Measurements from ENCODE around the gene PDSS2.

DNA sequence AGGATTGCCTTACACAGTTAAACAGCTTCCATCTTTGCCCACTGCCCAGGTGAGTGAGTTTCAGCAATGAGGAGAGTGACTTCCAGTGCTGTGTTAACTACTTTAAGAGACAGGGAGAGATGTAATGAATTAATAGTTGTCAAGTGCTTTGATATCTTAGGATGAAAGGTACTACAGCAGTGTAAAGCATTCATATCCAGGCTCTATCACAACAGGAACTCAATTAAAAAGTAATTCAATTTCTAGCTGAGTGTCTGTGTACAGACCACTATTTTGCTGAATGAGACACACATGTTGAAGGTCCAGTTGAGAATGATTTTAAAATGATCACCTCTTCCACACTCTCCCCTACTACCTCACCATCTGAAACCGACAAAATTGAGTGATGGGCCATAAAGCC is 273.3 kb downstream of the PDSS2 start:
- TF ChIP-seq, protein P1, sequence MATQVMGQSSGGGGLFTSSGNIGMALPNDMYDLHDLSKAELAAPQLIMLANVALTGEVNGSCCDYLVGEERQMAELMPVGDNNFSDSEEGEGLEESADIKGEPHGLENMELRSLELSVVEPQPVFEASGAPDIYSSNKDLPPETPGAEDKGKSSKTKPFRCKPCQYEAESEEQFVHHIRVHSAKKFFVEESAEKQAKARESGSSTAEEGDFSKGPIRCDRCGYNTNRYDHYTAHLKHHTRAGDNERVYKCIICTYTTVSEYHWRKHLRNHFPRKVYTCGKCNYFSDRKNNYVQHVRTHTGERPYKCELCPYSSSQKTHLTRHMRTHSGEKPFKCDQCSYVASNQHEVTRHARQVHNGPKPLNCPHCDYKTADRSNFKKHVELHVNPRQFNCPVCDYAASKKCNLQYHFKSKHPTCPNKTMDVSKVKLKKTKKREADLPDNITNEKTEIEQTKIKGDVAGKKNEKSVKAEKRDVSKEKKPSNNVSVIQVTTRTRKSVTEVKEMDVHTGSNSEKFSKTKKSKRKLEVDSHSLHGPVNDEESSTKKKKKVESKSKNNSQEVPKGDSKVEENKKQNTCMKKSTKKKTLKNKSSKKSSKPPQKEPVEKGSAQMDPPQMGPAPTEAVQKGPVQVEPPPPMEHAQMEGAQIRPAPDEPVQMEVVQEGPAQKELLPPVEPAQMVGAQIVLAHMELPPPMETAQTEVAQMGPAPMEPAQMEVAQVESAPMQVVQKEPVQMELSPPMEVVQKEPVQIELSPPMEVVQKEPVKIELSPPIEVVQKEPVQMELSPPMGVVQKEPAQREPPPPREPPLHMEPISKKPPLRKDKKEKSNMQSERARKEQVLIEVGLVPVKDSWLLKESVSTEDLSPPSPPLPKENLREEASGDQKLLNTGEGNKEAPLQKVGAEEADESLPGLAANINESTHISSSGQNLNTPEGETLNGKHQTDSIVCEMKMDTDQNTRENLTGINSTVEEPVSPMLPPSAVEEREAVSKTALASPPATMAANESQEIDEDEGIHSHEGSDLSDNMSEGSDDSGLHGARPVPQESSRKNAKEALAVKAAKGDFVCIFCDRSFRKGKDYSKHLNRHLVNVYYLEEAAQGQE (IDR thresholded peaks at IDR 0.05; ENCODE audit: insufficient read depth in 1 of 2, low read depth in 2 of 2, low read length in 2 of 2), result no peak
- no peak for TF ChIP-seq POLR2AphosphoS5 (IDR thresholded peaks at IDR 0.05; ENCODE audit: low read depth, low read length)
- TF ChIP-seq TAF1 (IDR thresholded peaks at IDR 0.05; ENCODE audit: borderline replicate concordance, insufficient read depth, low read length), result no peak
- no peak for TF ChIP-seq SIN3A (IDR thresholded peaks at IDR 0.05; ENCODE audit: borderline replicate concordance, insufficient read depth, low read length)
- TF ChIP-seq FOXP2 (optimal IDR thresholded peaks at IDR 0.05; ENCODE audit: borderline replicate concordance, extremely low read depth, extremely low read length, insufficient read depth), result no peak

All from PFSK-1 (cell line).